ENCODE data around the gene C2CD2.

Gene C2CD2

DNA sequence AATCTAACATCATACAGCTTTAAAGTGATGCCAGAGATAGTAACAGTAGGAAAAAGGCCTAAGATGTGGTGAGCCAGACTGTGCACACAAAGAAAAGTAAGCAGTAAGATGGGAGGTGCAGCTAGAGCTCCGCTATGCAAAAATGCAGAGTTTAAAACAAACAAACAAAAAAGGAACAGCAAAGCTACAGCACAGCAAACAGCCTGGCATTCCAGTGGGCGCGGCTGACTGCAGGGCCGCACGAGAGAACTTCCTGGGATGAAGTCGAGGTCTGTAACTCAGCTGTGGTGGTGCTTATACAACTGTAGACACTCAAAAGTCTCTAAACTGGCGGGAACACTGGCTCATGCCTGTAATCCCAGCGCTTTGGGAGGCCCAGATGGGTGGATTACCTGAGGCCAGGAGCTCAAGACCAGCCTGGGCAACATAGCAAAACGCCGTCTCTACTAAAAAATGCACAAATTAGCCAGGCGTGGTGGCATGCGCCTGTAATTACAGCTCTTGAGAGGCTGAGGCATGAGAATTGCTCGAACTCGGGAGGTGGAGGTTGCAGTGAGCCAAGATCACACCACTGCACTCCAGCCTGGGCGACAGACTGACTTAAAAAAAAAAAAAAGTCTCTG is 104.7 kb downstream of the C2CD2 start (continued):
- TF ChIP-seq, protein P1, sequence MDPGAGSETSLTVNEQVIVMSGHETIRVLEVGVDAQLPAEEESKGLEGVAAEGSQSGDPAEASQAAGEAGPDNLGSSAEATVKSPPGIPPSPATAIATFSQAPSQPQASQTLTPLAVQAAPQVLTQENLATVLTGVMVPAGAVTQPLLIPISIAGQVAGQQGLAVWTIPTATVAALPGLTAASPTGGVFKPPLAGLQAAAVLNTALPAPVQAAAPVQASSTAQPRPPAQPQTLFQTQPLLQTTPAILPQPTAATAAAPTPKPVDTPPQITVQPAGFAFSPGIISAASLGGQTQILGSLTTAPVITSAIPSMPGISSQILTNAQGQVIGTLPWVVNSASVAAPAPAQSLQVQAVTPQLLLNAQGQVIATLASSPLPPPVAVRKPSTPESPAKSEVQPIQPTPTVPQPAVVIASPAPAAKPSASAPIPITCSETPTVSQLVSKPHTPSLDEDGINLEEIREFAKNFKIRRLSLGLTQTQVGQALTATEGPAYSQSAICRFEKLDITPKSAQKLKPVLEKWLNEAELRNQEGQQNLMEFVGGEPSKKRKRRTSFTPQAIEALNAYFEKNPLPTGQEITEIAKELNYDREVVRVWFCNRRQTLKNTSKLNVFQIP (CRISPR knock-in tag; IDR thresholded peaks at IDR 0.05; ENCODE audit: borderline replicate concordance, low read depth) = no peak
- no peak for TF ChIP-seq TOX (CRISPR knock-in tag; IDR thresholded peaks at IDR 0.05; ENCODE audit: borderline replicate concordance)

DNA sequence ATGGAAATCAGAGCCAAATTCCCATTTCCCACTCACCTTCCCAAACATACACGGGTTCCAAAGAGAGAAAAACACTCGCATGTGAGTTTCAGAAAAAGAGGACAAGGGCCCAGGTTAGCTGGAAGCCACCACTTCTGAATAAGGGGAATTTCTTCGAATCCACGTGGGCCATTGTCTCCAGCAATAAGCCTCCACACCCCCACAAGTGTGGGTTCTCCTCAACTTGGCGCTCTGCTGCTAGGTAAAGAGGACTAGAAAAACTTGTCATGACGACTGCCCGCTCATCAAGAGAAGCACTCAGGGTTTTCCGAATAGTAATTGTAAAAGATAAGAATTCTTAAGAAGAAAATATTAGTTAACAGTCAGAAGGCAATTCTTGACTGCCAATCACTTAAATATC is 105.3 kb downstream of the C2CD2 start:
- TF ChIP-seq ZNF565 (CRISPR knock-in tag; conservative IDR thresholded peaks at IDR 0.05; ENCODE audit: low read depth) = no peak
- ATAC-seq = no peak

DNA sequence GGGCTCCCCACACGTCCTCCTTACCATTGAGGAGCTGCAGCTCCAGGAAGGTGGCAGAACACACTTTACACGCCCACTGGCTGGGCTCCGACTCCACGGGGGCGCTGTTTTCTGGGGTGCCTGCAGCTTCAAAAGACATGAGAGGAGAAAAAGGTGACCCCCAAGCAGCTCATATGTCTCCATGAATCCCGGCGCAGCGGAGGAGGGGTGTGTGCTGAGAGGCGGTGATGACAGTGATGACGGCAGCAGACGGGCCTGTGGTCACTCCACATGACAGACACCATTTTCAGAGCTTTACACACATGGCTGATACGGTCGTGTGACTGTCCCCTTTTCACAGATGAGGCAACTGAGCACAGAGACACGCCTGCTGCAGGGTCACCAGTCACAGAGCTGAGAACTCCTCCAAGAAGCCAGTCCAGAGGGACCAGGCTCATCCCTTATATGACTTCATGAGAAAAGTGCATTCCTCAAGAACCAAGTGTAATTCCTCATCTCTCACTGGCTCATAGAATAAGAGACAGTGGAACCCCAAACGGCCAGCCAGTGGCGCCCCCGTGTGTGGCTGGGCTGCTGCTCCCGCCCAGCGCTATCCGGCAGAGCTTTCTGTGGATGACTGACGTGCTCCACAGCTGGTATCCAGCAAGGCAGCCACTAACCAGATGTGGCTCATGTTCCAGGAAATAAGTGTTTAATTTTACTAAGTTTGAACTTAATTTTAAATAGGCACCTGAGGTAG is 106.6 kb downstream of the C2CD2 start:
- TF ChIP-seq, protein P2, sequence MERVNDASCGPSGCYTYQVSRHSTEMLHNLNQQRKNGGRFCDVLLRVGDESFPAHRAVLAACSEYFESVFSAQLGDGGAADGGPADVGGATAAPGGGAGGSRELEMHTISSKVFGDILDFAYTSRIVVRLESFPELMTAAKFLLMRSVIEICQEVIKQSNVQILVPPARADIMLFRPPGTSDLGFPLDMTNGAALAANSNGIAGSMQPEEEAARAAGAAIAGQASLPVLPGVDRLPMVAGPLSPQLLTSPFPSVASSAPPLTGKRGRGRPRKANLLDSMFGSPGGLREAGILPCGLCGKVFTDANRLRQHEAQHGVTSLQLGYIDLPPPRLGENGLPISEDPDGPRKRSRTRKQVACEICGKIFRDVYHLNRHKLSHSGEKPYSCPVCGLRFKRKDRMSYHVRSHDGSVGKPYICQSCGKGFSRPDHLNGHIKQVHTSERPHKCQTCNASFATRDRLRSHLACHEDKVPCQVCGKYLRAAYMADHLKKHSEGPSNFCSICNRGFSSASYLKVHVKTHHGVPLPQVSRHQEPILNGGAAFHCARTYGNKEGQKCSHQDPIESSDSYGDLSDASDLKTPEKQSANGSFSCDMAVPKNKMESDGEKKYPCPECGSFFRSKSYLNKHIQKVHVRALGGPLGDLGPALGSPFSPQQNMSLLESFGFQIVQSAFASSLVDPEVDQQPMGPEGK (CRISPR knock-in tag; IDR thresholded peaks at IDR 0.05; ENCODE audit: borderline replicate concordance) = no peak
- no peak for TF ChIP-seq TOX (CRISPR knock-in tag; IDR thresholded peaks at IDR 0.05; ENCODE audit: borderline replicate concordance)
- no peak for TF ChIP-seq RARB (CRISPR knock-in tag; IDR thresholded peaks at IDR 0.05)
- TF ChIP-seq OSR1 (CRISPR knock-in tag; IDR thresholded peaks at IDR 0.05) = no peak
- no peak for TF ChIP-seq ZNF565 (CRISPR knock-in tag; conservative IDR thresholded peaks at IDR 0.05; ENCODE audit: low read depth)
- TF ChIP-seq, protein P3, sequence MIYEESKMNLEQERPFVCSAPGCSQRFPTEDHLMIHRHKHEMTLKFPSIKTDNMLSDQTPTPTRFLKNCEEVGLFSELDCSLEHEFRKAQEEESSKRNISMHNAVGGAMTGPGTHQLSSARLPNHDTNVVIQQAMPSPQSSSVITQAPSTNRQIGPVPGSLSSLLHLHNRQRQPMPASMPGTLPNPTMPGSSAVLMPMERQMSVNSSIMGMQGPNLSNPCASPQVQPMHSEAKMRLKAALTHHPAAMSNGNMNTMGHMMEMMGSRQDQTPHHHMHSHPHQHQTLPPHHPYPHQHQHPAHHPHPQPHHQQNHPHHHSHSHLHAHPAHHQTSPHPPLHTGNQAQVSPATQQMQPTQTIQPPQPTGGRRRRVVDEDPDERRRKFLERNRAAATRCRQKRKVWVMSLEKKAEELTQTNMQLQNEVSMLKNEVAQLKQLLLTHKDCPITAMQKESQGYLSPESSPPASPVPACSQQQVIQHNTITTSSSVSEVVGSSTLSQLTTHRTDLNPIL (CRISPR knock-in tag; IDR thresholded peaks at IDR 0.05; ENCODE audit: low read depth) = no peak
- TF ChIP-seq, protein P1 (CRISPR knock-in tag; IDR thresholded peaks at IDR 0.05; ENCODE audit: borderline replicate concordance, low read depth) = no peak
- TF ChIP-seq TCF4 (CRISPR knock-in tag; IDR thresholded peaks at IDR 0.05; ENCODE audit: borderline replicate concordance) = no peak
- TF ChIP-seq, protein P4, sequence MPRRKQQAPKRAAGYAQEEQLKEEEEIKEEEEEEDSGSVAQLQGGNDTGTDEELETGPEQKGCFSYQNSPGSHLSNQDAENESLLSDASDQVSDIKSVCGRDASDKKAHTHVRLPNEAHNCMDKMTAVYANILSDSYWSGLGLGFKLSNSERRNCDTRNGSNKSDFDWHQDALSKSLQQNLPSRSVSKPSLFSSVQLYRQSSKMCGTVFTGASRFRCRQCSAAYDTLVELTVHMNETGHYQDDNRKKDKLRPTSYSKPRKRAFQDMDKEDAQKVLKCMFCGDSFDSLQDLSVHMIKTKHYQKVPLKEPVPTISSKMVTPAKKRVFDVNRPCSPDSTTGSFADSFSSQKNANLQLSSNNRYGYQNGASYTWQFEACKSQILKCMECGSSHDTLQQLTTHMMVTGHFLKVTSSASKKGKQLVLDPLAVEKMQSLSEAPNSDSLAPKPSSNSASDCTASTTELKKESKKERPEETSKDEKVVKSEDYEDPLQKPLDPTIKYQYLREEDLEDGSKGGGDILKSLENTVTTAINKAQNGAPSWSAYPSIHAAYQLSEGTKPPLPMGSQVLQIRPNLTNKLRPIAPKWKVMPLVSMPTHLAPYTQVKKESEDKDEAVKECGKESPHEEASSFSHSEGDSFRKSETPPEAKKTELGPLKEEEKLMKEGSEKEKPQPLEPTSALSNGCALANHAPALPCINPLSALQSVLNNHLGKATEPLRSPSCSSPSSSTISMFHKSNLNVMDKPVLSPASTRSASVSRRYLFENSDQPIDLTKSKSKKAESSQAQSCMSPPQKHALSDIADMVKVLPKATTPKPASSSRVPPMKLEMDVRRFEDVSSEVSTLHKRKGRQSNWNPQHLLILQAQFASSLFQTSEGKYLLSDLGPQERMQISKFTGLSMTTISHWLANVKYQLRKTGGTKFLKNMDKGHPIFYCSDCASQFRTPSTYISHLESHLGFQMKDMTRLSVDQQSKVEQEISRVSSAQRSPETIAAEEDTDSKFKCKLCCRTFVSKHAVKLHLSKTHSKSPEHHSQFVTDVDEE (CRISPR knock-in tag; IDR thresholded peaks at IDR 0.05) = no peak
- peak; percentile 41; the same call in 2 of the 3 replicates for ATAC-seq

DNA sequence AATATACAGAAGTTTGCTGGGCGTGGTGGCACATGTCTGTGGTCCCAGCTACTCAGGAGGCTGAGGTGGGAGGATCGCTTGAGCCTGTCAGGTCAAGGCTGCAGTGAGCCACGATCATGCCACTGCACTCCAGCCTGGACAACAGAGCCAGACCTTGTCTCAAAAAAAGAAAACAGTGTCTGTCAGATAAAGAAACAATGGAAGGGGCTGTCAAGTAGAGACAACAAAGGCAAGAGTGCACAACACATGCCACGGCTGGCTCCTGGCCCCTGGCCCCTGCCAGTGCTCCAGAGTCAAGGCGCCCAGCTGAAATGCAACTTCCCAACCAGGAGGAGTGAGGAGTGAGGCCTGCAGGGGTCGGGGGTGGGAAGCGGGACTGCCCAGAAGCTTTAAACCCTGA is 107.3 kb downstream of the C2CD2 start:
- TF ChIP-seq SNAI2 (CRISPR knock-in tag; IDR thresholded peaks at IDR 0.05) (no peak), TOX (CRISPR knock-in tag; IDR thresholded peaks at IDR 0.05; ENCODE audit: borderline replicate concordance) (no peak), ISL1 (CRISPR knock-in tag; IDR thresholded peaks at IDR 0.05) (no peak), ESRRG (CRISPR knock-in tag; IDR thresholded peaks at IDR 0.05) (no peak), PPARA (CRISPR knock-in tag; IDR thresholded peaks at IDR 0.05; ENCODE audit: borderline replicate concordance) (no peak), ZFP30 (CRISPR knock-in tag; IDR thresholded peaks at IDR 0.05) (no peak), ZC3H10 (CRISPR knock-in tag; IDR thresholded peaks at IDR 0.05) (no peak), BACH2 (CRISPR knock-in tag; IDR thresholded peaks at IDR 0.05; ENCODE audit: borderline replicate concordance) (no peak), OSR1 (CRISPR knock-in tag; IDR thresholded peaks at IDR 0.05) (no peak), ZNF565 (CRISPR knock-in tag; conservative IDR thresholded peaks at IDR 0.05; ENCODE audit: low read depth) (no peak)
- TF ChIP-seq, protein P4 (CRISPR knock-in tag; IDR thresholded peaks at IDR 0.05) = no peak
- TF ChIP-seq, protein P2 (CRISPR knock-in tag; IDR thresholded peaks at IDR 0.05; ENCODE audit: borderline replicate concordance) = no peak
- TF ChIP-seq, protein P1 (CRISPR knock-in tag; IDR thresholded peaks at IDR 0.05; ENCODE audit: borderline replicate concordance, low read depth) = no peak
- no peak for ATAC-seq

Measured in SK-N-SH treated with all-trans-retinoic acid at 6 μM for 48 hours (cell line).